NCI-H187 (cell line): ENCODE measurements around the gene HMX2.

Experiments used
- DNase-seq, 2 experiments: peaks; one replicate each; lab custom pipeline; 2025; lab: John Stamatoyannopoulos, UW

The HMX2 gene

DNA sequence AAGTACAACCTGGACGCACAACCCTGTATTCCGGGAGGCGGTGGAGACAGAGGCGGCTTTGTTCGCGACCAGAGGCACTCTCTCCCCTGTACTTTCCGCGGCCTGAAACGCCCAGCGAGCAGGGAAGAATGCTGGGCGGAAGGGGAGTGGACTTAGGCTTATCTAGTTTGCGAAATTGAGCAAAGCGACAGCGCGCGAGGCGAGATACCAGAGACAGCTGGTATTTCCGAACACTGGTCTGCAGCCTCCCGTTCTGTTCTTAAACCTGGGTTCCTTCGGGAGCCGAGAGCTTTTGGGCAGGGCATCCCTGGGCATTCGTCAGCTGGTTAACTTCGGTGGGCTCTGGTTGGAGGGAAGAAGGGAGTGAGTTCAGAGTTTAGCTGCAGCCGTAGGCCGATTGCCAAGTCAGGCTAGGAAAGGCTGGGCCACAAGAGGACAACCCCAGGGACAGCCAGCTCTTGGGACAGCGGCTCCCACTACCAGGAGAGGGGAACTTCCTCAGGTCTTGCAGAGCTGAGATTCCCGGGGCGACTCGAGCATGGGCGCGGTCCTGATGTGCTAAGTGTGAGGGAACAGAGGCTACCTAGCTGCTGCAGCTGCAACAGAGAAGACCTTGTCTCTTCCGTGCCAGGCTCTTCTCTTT is 8.3 kb upstream of the HMX2 start:
- DNase-seq, result no peak

DNA sequence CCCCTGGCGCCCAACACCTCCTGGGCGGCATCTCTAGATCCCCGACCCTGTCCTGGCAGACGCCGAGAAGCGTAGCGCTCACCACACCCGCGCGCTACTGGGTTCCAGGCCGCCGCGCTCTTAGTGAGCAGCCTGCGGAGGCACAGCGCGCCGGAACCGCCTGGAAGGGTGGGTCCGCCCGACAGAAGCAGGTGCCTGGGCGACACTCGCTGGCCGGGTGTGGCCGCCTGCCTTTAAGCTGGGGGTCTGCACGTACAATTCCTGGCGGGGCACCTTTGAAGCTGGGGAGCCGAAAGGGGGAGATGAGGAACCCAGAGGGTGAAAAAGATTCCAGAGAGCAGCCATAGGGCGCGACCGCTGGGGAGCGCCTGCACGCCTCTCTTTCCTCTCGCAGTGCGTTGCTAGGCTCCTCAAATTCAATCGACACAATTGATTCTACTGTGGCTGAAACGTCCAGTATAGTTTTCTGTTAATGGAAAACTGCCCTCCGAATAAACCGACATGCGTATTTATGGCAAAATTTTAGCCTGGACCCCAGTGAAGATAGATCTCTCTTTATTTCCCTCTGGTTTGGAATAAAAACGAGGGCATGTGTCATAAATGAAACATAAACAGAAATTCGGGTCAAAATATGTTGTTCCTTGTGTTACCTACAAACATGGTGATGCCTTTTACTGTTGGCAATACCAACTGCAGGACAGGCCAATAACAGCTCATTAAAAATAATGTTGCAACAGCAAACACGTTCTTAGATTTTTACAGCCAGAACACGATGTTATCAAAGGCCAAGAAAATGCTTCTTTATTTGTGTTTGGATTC is 7.6 kb upstream of the HMX2 start:
- no peak for DNase-seq

DNA sequence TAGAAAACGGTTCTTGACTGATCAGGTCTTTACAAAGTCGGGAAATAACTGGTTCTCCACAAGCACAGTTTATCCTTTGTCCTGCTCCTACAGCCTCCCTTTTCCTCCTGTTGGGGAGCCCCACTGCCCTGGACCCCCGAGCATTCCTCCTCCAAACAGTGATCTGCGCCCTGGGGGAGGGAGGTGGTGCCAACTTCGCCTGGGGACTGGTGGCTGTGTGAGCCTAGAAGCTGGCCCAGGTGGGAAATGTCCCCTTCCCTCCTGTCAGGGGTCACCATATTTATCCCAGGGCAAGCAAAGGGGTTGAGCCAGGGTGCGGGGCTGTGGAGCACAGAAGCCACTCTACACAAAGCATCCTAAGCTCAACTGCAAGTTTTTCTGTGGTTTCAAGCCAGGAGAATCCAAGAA is 6.9 kb upstream of the HMX2 start:
- no peak for DNase-seq

- no peak for DNase-seq
These were observed 5.9 kb upstream of the HMX2 start for GRCh38 chr10:123141791-123142700.

DNA sequence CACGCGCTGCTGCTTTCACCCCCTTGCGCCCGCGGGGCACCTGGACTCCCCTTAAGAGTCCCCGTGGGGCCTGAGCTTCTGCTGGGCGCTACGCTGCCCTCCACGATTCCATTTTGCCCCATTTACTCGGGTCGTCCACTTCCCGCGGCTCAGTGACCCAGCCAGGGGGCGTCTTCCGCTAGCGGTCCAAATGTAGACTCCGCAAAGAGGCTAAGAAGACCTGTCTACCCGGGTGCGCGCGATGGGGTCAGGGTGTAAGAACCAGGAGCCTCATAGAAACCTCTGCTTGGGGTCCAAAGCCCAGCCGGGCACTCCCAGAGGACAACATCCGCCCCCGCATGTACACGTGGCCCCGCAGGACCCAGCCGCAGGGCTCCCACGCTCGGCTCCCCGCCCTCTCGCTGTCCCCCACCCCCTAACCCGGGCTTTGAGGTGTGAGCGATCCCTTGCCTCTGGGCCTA is 5.2 kb upstream of the HMX2 start:
- DNase-seq, result no peak

GRCh38 chr10:123143162-123143824 is 4.6 kb upstream of the HMX2 start:
- DNase-seq, result no peak

DNA sequence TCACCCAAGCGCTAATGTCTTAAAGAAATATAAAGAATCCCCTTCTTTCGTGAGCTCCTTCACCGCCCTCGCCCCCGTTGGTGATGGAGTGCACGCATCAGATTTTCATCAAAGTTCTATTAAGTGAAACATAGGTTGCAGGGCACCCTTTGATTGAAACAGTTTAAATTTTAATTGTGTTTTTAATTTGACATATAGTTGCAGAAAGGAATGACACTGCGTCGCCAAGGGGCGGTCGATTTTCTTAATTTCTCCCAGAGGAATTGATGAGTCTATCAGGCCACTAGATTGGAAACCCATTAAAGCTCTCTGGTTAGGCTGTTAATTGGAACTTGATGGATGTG is 4.1 kb upstream of the HMX2 start:
- DNase-seq, result no peak

DNA sequence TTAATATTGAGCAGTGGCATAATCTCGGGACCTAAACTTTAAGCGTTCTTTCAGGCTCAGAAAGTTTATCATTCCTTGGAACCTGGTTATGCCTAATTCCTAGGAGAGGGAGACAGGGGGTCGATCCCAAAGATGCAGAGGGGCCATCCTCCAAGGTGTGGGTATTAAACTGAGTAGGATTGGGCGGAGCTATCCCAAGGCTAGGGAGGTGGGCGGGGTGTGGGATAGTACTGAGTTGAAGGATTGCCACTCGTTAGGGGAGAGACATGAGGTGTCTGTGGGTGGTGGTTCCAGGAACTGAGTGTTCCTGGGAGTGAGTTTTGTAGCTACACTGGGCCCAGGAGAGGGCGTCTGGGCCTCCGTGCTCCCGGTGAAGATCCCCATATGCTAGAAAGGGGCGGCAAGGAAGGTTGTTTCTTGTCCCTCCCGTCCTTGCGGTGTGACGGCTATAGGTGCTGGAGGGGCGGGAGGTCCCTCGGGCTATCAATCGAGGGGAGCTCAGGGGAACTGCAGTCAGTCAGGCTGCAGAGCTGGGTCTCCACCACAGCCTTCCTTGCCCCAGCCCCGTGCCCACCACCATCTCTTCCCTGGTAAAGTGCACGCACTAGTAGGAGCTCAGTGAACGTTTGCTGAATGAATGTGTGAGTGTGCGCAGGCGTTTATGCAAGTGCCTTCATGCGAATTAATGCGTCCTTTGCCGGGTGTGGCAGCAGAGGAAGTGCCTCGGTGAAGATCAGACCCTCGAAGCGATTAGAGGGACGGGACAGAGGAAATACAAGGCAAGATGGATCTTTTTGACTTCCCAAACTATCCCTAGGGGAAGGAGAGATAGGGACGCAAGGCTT is 3.0 kb upstream of the HMX2 start:
- DNase-seq, result no peak

DNA sequence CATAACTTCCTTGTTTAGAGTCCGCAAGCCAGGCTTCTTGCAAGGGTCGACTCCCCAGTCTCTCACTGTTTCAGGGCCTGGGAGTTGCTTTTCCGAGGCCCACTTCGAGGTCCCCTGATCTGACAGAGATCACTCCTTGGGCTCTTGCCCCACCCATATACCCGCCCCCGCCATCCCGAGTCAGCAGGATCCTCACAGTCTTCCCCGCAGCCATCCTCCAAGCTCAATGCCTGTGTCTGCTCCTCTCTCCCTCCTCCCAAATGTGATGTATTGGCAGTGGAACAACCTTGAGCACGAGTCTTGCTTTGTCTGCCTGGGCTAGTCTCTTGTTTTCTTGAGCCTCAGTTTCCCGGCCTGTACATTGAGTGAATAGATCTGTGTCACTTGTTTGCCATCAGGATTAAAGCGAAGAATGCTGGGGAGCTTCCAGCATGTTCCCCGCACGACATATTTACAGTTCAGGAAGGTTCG is 2.4 kb upstream of the HMX2 start:
- DNase-seq, result no peak

DNA sequence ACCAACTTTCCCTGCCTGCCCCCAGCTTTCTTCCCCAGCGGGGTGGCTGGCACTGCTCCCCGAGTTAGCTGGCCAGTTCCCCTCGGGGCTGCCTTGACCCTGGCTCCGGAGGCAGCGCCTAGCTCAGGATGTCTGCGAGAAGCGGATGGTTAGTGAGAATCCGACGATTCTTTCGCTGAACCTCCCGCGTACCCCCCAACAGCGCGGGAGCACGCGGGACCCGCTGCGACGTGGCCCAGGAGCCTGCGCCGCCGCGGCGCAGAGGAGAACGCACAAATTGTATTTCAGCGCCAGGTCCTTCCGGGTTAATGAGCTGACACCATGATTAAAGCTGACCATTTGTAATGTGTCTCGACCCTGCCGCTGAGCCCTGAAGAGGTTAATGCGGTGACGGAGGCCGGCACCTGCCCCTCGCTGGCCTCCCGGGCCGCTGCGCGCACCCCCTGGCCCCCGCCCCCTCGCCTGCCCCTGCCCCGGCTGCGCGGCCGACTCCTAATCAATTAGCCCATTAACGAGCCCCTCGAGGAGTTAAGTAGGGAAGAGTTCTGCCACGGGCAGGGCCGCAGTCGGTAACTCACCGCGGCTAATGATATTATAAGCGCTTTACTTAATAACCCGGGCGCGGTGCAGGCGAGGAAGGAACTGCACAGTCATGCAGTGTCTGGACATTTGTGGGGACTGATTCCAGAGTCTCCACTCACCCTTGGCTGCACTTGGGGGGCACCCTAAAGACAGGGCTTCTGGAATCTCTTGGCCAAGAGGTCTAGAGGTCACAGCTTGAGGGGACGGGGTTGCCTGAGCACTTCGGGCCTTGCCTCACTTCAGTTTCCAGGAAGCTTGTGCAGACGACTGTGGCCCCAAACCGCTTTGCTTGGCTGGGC is 1.7 kb upstream of the HMX2 start:
- no peak for DNase-seq

DNA sequence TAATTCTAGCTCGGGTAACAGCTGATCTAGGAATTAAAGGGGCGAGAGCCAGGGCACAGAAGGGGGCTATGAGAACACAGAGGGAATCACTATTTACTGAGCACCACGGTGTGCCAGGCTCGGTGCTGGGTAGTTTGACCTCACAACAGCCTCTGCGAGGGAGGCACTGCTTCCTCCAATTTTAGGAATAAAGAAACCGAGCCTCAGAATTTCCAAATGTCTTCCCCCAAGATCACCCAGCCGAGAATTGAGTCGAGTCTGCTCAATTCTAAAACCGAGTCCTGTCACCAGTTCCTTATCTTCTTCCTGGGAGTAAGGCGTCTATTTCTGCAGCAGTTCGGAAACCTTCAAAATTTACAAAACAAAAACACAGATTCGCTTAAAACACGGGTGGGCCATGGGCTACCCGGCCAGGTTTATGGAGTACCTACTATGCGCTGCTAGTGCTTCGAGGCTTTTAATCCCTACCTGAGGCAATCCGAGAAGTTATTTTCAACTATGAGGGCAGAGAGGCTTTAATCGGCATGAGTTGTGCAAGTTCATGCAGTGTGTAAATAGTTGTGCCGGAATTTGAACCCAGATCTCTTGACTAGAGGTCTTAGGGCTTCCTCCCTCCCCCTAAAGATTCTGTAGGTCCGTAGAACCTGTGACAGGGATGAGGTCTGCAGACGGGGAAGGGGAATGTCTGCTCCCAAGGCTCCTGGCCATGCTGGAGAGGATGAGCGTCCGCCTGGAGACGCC is 872 bp upstream of the HMX2 start:
- no peak for DNase-seq

GRCh38 chr10:123148414-123149161 is 652 bp downstream of the HMX2 start:
- no peak for DNase-seq

- DNase-seq, result no peak
These were observed 1.2 kb downstream of the HMX2 start for GRCh38 chr10:123149162-123149567.

GRCh38 chr10:123149568-123150270 is 1.8 kb downstream of the HMX2 start:
- DNase-seq, result no peak

GRCh38 chr10:123150271-123150985 is 2.5 kb downstream of the HMX2 start:
- DNase-seq, result no peak

DNA sequence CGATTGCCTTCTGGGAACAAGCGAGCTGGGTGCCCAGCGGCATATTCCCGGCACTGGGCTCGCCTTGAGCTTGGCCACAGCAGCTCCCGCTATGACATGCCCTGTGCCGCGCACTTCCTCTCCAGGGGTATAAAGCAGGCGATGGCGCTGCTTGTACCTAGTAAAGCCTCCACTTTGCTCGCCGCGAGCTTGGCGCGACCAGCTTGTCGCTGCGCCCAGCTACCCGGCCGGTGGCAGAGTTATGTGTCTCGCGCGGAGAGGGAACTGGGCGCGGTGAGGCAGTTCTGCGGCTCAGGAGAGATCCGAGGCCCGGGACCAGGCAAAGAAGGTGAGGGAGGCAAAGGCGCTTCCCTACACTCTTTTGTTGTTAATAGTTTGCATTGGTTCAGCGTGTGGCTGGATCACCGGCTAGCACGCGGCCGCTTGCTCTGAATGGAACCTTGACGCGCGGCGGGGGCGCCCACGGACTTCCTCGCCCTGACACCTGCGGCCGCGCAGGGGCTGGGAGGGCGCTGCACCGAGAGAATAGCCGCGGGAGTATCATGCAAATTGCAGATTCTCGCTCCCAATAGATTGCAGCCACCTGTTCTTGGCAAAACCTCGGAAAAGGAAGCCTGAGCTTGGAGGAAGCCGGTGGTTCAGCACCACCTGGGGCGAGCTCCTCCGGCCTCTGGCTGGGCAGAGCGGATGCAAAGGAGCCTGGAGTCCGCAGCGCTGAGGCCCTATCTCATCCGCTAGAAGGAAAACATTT is 3.2 kb downstream of the HMX2 start:
- DNase-seq, result no peak

- no peak for DNase-seq
These were observed 3.8 kb downstream of the HMX2 start for GRCh38 chr10:123151737-123152135.
